H9 (cell line): ENCODE results near the gene OMP. TPM values are rescaled to one million over a fixed set of nuclear protein-coding genes. Genes with fewer than 3 reads are reported as not detected.

Experiments used
- DNase-seq: peaks from one replicate; pipeline ENCODE4 v3.0.0-alpha.2; 2017
- H2AFZ ChIP-seq: one replicate; pipeline ENCODE4 v1.6.1; 2013; ENCODE audit warnings: mild to moderate bottlenecking, low read length, control low read depth, moderate library complexity
- H2AK5ac ChIP-seq: 2 replicates; pipeline ENCODE4 v1.6.1; 2013; ENCODE audit warnings: low read length, control low read depth, mixed read lengths; ENCODE audit not compliant: insufficient read length
- H2BK120ac ChIP-seq: one replicate; pipeline ENCODE4 v1.6.1; 2013; ENCODE audit warnings: low read depth, mild to moderate bottlenecking, low read length, control low read depth, inconsistent platforms; ENCODE audit not compliant: poor library complexity, severe bottlenecking
- H2BK12ac ChIP-seq: 2 replicates; pipeline ENCODE4 v1.6.1; 2013; ENCODE audit warnings: low read length, control low read depth, mixed read lengths, low read depth; ENCODE audit not compliant: insufficient read length
- H2BK15ac ChIP-seq: 2 replicates; pipeline ENCODE4 v1.6.1; 2013; ENCODE audit warnings: low read depth, low read length, control low read depth
- H2BK20ac ChIP-seq: one replicate; pipeline ENCODE4 v1.6.1; 2013; ENCODE audit warnings: low read depth, mild to moderate bottlenecking, low read length, control low read depth, inconsistent platforms; ENCODE audit not compliant: poor library complexity, severe bottlenecking
- H2BK5ac ChIP-seq: 2 replicates; pipeline ENCODE4 v1.6.1; 2013; ENCODE audit warnings: low read length, control low read depth, mixed read lengths; ENCODE audit not compliant: insufficient read length
- H3K14ac ChIP-seq: 2 replicates; pipeline ENCODE4 v1.6.1; 2013; ENCODE audit warnings: low read length, control low read depth; ENCODE audit not compliant: insufficient read depth
- H3K18ac ChIP-seq: 2 replicates; pipeline ENCODE4 v1.6.1; 2013; ENCODE audit warnings: low read depth, mild to moderate bottlenecking, mixed read lengths, low read length, control low read depth; ENCODE audit not compliant: insufficient read length
- H3K23ac ChIP-seq: 2 replicates; pipeline ENCODE4 v1.6.1; 2013; ENCODE audit warnings: low read length, control low read depth, mixed read lengths, low read depth; ENCODE audit not compliant: insufficient read length
- H3K23me2 ChIP-seq: 2 replicates; pipeline ENCODE4 v1.6.1; 2013; ENCODE audit warnings: low read depth, mild to moderate bottlenecking, mixed read lengths, low read length, control low read depth; ENCODE audit not compliant: insufficient read length, poor library complexity, severe bottlenecking
- H3K27ac ChIP-seq: 2 replicates; pipeline ENCODE4 v1.5.1; 2013; ENCODE audit warnings: low read length, control low read depth, mixed read lengths, low read depth; ENCODE audit not compliant: insufficient read length
- H3K27me3 ChIP-seq: 2 replicates; pipeline ENCODE4 v1.6.1; 2013; ENCODE audit warnings: low read length, control low read depth, inconsistent platforms; ENCODE audit not compliant: insufficient read depth
- H3K4ac ChIP-seq: 2 replicates; pipeline ENCODE4 v1.6.1; 2013; ENCODE audit warnings: low read depth, mild to moderate bottlenecking, control low read depth, inconsistent platforms, low read length, moderate library complexity
- H3K4me1 ChIP-seq: 2 replicates; pipeline ENCODE4 v1.6.1; 2013; ENCODE audit warnings: low read length, control low read depth, inconsistent platforms; ENCODE audit not compliant: insufficient read depth
- H3K4me2 ChIP-seq: 2 replicates; pipeline ENCODE4 v1.6.1; 2013; ENCODE audit warnings: low read length, control low read depth, mixed read lengths; ENCODE audit not compliant: insufficient read length, insufficient read depth
- H3K56ac ChIP-seq: 2 replicates; pipeline ENCODE4 v1.6.1; 2013; ENCODE audit warnings: low read depth, mild to moderate bottlenecking, mixed read lengths, low read length, control low read depth; ENCODE audit not compliant: insufficient read length
- H3K79me1 ChIP-seq: 2 replicates; pipeline ENCODE4 v1.6.1; 2013; ENCODE audit warnings: low read depth, mild to moderate bottlenecking, moderate library complexity, low read length, control low read depth, inconsistent platforms; ENCODE audit not compliant: insufficient read depth, poor library complexity, severe bottlenecking
- H3K79me2 ChIP-seq: 2 replicates; pipeline ENCODE4 v1.6.1; 2013; ENCODE audit warnings: low read length, control low read depth, inconsistent platforms; ENCODE audit not compliant: insufficient read depth
- H3K9ac ChIP-seq: 2 replicates; pipeline ENCODE4 v1.6.1; 2013; ENCODE audit warnings: low read length, control low read depth, mixed read lengths; ENCODE audit not compliant: insufficient read length; ENCODE audit errors: extremely low read depth
- H3K9me3 ChIP-seq: one replicate; pipeline ENCODE4 v1.6.1; 2013; ENCODE audit warnings: low read depth, low read length, inconsistent platforms; ENCODE audit not compliant: control insufficient read depth
- H3T11ph ChIP-seq: one replicate; pipeline ENCODE4 v1.6.1; 2013; ENCODE audit warnings: mild to moderate bottlenecking, low read length, control low read depth, inconsistent platforms
- H4K20me1 ChIP-seq: one replicate; pipeline ENCODE4 v1.6.1; 2013; ENCODE audit not compliant: control insufficient read depth, insufficient read length, insufficient read depth
- H4K5ac ChIP-seq: 2 replicates; pipeline ENCODE4 v1.6.1; 2013; ENCODE audit warnings: low read depth, mild to moderate bottlenecking, mixed read lengths, low read length, control low read depth; ENCODE audit not compliant: insufficient read length
- H4K8ac ChIP-seq: replicated peaks from 2 replicates; pipeline ENCODE4 v1.6.1; 2013; ENCODE audit warnings: low read length, control low read depth, mixed read lengths, low read depth; ENCODE audit not compliant: insufficient read length
- H4K91ac ChIP-seq: 2 replicates; pipeline ENCODE4 v1.6.1; 2013; ENCODE audit warnings: low read depth, mild to moderate bottlenecking, moderate library complexity, mixed read lengths, low read length, control low read depth; ENCODE audit not compliant: insufficient read length
- H3K27ac Mint-ChIP-seq, 3 experiments: 2 replicates in 2 of 3; 3 replicates in 1 of 3; pipeline ENCODE4 v1.8.0; 2020 to 2021; ENCODE audit warnings: mixed read lengths in 3 of 3, mild to moderate bottlenecking in 1 of 3, moderate library complexity in 1 of 3
- H3K27me3 Mint-ChIP-seq: 2 replicates; pipeline ENCODE4 v1.8.0; 2021; ENCODE audit warnings: low read depth, mild to moderate bottlenecking, moderate library complexity, mixed read lengths
- H3K36me3 Mint-ChIP-seq, 3 experiments: 2 replicates in 2 of 3; 3 replicates in 1 of 3; pipeline ENCODE4 v1.8.0; 2020 to 2021; ENCODE audit warnings: low read depth in 3 of 3, mixed read lengths in 3 of 3; ENCODE audit not compliant: insufficient read depth in 1 of 3
- H3K4me1 Mint-ChIP-seq, 2 experiments: 2 replicates each; pipeline ENCODE4 v1.8.0; 2020; ENCODE audit warnings: mixed read lengths in 2 of 2
- H3K4me3 Mint-ChIP-seq, 2 experiments: 2 replicates in 1 of 2; 3 replicates in 1 of 2; pipeline ENCODE4 v1.8.0; 2020 to 2021; ENCODE audit warnings: mild to moderate bottlenecking in 2 of 2, mixed read lengths in 2 of 2, moderate library complexity in 1 of 2
- H3K9me3 Mint-ChIP-seq, 2 experiments: 2 replicates in 1 of 2; 3 replicates in 1 of 2; pipeline ENCODE4 v1.8.0; 2020; ENCODE audit warnings: mild to moderate bottlenecking in 2 of 2, mixed read lengths in 2 of 2, moderate library complexity in 1 of 2
- CTCF ChIP-seq: fragments of 200-600 bp; sonication (generic); conservative IDR thresholded peaks from 3 replicates; pipeline ENCODE4 v1.8.0; 2021; ENCODE audit warnings: antibody characterized with exemption, mild to moderate bottlenecking
- WGBS: extraction: QIAGEN DNeasy Blood & Tissue Kit; methylation state at CpG from one replicate; pipeline ENCODE4 v1.1.7; 2013; ENCODE audit warnings: missing lambda C conversion rate, low lambda C conversion rate, mixed read lengths; ENCODE audit not compliant: insufficient read length; ENCODE audit errors: extremely low coverage; 5-methylcytosine and 5-hydroxymethylcytosine counted together
- total RNA-seq: library from RNA; stranded (reverse); gene quantifications from 2 replicates; pipeline ENCODE4 v1.2.1, GENCODE V29; 2021

The OMP gene
- total RNA-seq, 1 experiment from 2014 or later = not detected

GRCh38 chr11:77095551-77096490 is 6.8 kb upstream of the OMP start:
- no peak overlapping the region for H3K56ac ChIP-seq
- H2BK20ac ChIP-seq = no peak overlapping the region
- H3K9me3 ChIP-seq = no peaks in the 10 kb centered on the region
- H3K79me1 ChIP-seq = no peaks in the 10 kb centered on the region
- no CpG with 5 or more reads among the region's 21 CpGs for WGBS
- H4K8ac ChIP-seq = no peak overlapping the region
- H2BK12ac ChIP-seq = no peak overlapping the region
- no peak overlapping the region for H3K4me3 Mint-ChIP-seq
- H4K20me1 ChIP-seq = no peaks in the 10 kb centered on the region
- H3K18ac ChIP-seq = no peak overlapping the region
- H2AFZ ChIP-seq = no peak overlapping the region
- H3T11ph ChIP-seq = no peak overlapping the region
- H3K27me3 ChIP-seq = no peaks in the 10 kb centered on the region
- no peak overlapping the region for H2AK5ac ChIP-seq
- DNase-seq = no peak
- no peak overlapping the region for H3K4ac ChIP-seq
- H2BK5ac ChIP-seq = no peak overlapping the region
- peak overlapping the region in 1 of 3 experiments; percentile 49; a peak in 2 of 7 replicates for H3K27ac Mint-ChIP-seq
- H2BK120ac ChIP-seq = no peak overlapping the region
- no peaks in the 10 kb centered on the region for H3K79me2 ChIP-seq
- H3K4me2 ChIP-seq = no peak overlapping the region
- H3K36me3 Mint-ChIP-seq = peaks cover 5 to 8% (median 8%) of the 10 kb centered on the region in 3 experiments; a peak in 6 of 7 replicates
- H3K4me1 ChIP-seq = no peaks in the 10 kb centered on the region
- H3K4me1 Mint-ChIP-seq = peaks cover 3 to 15% of the 10 kb centered on the region in 2 experiments
- no peaks in the 10 kb centered on the region for H3K27me3 Mint-ChIP-seq
- peaks cover 2 to 5% of the 10 kb centered on the region in 2 experiments; a peak in 4 of 5 replicates for H3K9me3 Mint-ChIP-seq
- H3K14ac ChIP-seq = no peak overlapping the region; the same call in 1 of the 2 replicates
- H2BK15ac ChIP-seq = no peak overlapping the region
- H3K23ac ChIP-seq = no peak overlapping the region
- no peak overlapping the region for H4K5ac ChIP-seq
- no peak for TF ChIP-seq CTCF
- H4K91ac ChIP-seq = no peak overlapping the region
- no peaks in the 10 kb centered on the region for H3K23me2 ChIP-seq
- no peak overlapping the region for H3K27ac ChIP-seq
- no peak overlapping the region for H3K9ac ChIP-seq
